Neural cell (in vitro differentiated cells): ENCODE measurements around the gene AKT1. TPM values are rescaled to one million over a fixed set of nuclear protein-coding genes. Genes with fewer than 3 reads are reported as not detected.

Experiments
- H2AFZ ChIP-seq: fragments of 200-600, 300-800 bp; sonication (generic), shearing (Covaris generic); 2 replicates; pipeline ENCODE4 v1.6.0; 2014; ENCODE audit warnings: low read depth, mild to moderate bottlenecking, antibody characterized with exemption, low read length, moderate library complexity
- H3F3A ChIP-seq: fragments of 200-600 bp; shearing (Covaris generic); 2 replicates; pipeline ENCODE4 v1.6.1; 2016; ENCODE audit warnings: mild to moderate bottlenecking, moderate library complexity, mixed read lengths, antibody characterized with exemption, low read length; ENCODE audit not compliant: insufficient read depth, poor library complexity, severe bottlenecking
- H3K27ac ChIP-seq: fragments of 200-600, 300-800 bp; sonication (generic), shearing (Covaris generic); 2 replicates; pipeline ENCODE4 v1.5.1; 2014; ENCODE audit warnings: mild to moderate bottlenecking, low read length, moderate library complexity
- H3K27me3 ChIP-seq: fragments of 300-800, 200-600 bp; sonication (generic), shearing (Covaris generic); 2 replicates; pipeline ENCODE4 v1.6.0; 2014; ENCODE audit warnings: mild to moderate bottlenecking, low read depth, low read length, moderate library complexity; ENCODE audit not compliant: insufficient read depth
- H3K36me3 ChIP-seq: fragments of 300-800, 200-600 bp; sonication (generic), shearing (Covaris generic); 2 replicates; pipeline ENCODE4 v1.5.1; 2014; ENCODE audit warnings: mild to moderate bottlenecking, antibody characterized with exemption, low read length, moderate library complexity; ENCODE audit not compliant: insufficient read depth
- H3K4me2 ChIP-seq: fragments of 300-800, 200-600 bp; sonication (generic), shearing (Covaris generic); 2 replicates; pipeline ENCODE4 v1.6.0; 2014; ENCODE audit warnings: mild to moderate bottlenecking, low read length
- H3K4me3 ChIP-seq: fragments of 300-800, 200-600 bp; sonication (generic), shearing (Covaris generic); 2 replicates; pipeline ENCODE4 v1.5.1; 2014; ENCODE audit warnings: mild to moderate bottlenecking, low read length, moderate library complexity
- H3K79me2 ChIP-seq: fragments of 200-600 bp; shearing (Covaris generic); replicated peaks from 2 replicates; pipeline ENCODE4 v1.6.0; 2014; ENCODE audit warnings: mild to moderate bottlenecking, low read length, moderate library complexity; ENCODE audit not compliant: insufficient read depth
- H3K9ac ChIP-seq: fragments of 300-800, 200-600 bp; sonication (generic), shearing (Covaris generic); 2 replicates; pipeline ENCODE4 v1.6.1; 2016; ENCODE audit warnings: mild to moderate bottlenecking, low read length, mixed read lengths
- H3K9me2 ChIP-seq: fragments of 200-600 bp; shearing (Covaris generic); 2 replicates; pipeline ENCODE4 v1.6.1; 2016; ENCODE audit warnings: mild to moderate bottlenecking, low read length, mixed read lengths; ENCODE audit not compliant: insufficient read depth
- H3K9me3 ChIP-seq: fragments of 200-600, 300-800 bp; sonication (generic), shearing (Covaris generic); 2 replicates; pipeline ENCODE4 v1.6.1; 2016; ENCODE audit warnings: mild to moderate bottlenecking, mixed run types, low read length, moderate library complexity, mixed read lengths
- H4K20me1 ChIP-seq: fragments of 200-600 bp; shearing (Covaris generic); 2 replicates; pipeline ENCODE4 v1.6.1; 2016; ENCODE audit warnings: mild to moderate bottlenecking, mixed run types; ENCODE audit not compliant: insufficient read depth
- EP300 ChIP-seq: fragments of 450-650 bp; conservative IDR thresholded peaks from 2 replicates; pipeline ENCODE4 v1.6.1; 2014; ENCODE audit warnings: antibody characterized with exemption, mild to moderate bottlenecking, moderate library complexity; ENCODE audit not compliant: poor library complexity, severe bottlenecking
- EZH2 ChIP-seq: fragments of 200-600, 300-800 bp; shearing (Covaris generic), sonication (generic); IDR thresholded peaks from 2 replicates; pipeline ENCODE4 v1.6.1; 2014; ENCODE audit warnings: antibody characterized with exemption, low read length, borderline replicate concordance, mild to moderate bottlenecking; ENCODE audit not compliant: insufficient read depth, poor library complexity, severe bottlenecking
- MXI1 ChIP-seq: fragments of 450-650 bp; conservative IDR thresholded peaks from 2 replicates; pipeline ENCODE4 v1.6.1; 2014; ENCODE audit warnings: antibody characterized with exemption, mild to moderate bottlenecking; ENCODE audit not compliant: poor library complexity, severe bottlenecking
- POLR2AphosphoS5 ChIP-seq: IDR thresholded peaks from 2 replicates; pipeline ENCODE4 v1.6.1; 2012
- RAD21 ChIP-seq: fragments of 450-650 bp; conservative IDR thresholded peaks from 2 replicates; pipeline ENCODE4 v1.6.1; 2014; ENCODE audit warnings: antibody characterized with exemption, mild to moderate bottlenecking, moderate library complexity
- SMC3 ChIP-seq: fragments of 450-650 bp; conservative IDR thresholded peaks from 2 replicates; pipeline ENCODE4 v1.6.1; 2014; ENCODE audit warnings: antibody characterized with exemption, mild to moderate bottlenecking, moderate library complexity; ENCODE audit not compliant: poor library complexity
- TAF1 ChIP-seq: IDR thresholded peaks from 2 replicates; pipeline ENCODE4 v1.6.1; 2012; ENCODE audit warnings: low read depth
- polyA plus RNA-seq: library from polyadenylated mRNA; depleted of rRNA; stranded (reverse); fragments of >200 nt; gene quantifications from 2 replicates; pipeline ENCODE4 v1.2.3, GENCODE V29; 2014
- TF ChIP-seq, protein P1 (sequence below): fragments of 450-650 bp; IDR thresholded peaks from 2 replicates; pipeline ENCODE4 v1.5.1; 2014; ENCODE audit warnings: antibody characterized with exemption, mild to moderate bottlenecking, moderate library complexity; ENCODE audit not compliant: poor library complexity, severe bottlenecking
- TF ChIP-seq, protein P2 (sequence below): IDR thresholded peaks from 2 replicates; pipeline ENCODE4 v1.6.1; 2012; ENCODE audit warnings: borderline replicate concordance

The AKT1 gene
- polyA plus RNA-seq, 1 donor from 2014 or later, result 159 TPM

- H3K36me3 ChIP-seq, result no peaks in the 10 kb centered on the region
- TF ChIP-seq EZH2 (no peak), EP300 (no peak), RAD21 (no peak), SMC3 (no peak), POLR2AphosphoS5 (no peak)
- TF ChIP-seq, protein P1, sequence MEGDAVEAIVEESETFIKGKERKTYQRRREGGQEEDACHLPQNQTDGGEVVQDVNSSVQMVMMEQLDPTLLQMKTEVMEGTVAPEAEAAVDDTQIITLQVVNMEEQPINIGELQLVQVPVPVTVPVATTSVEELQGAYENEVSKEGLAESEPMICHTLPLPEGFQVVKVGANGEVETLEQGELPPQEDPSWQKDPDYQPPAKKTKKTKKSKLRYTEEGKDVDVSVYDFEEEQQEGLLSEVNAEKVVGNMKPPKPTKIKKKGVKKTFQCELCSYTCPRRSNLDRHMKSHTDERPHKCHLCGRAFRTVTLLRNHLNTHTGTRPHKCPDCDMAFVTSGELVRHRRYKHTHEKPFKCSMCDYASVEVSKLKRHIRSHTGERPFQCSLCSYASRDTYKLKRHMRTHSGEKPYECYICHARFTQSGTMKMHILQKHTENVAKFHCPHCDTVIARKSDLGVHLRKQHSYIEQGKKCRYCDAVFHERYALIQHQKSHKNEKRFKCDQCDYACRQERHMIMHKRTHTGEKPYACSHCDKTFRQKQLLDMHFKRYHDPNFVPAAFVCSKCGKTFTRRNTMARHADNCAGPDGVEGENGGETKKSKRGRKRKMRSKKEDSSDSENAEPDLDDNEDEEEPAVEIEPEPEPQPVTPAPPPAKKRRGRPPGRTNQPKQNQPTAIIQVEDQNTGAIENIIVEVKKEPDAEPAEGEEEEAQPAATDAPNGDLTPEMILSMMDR, result no peak
- TF ChIP-seq, protein P2, sequence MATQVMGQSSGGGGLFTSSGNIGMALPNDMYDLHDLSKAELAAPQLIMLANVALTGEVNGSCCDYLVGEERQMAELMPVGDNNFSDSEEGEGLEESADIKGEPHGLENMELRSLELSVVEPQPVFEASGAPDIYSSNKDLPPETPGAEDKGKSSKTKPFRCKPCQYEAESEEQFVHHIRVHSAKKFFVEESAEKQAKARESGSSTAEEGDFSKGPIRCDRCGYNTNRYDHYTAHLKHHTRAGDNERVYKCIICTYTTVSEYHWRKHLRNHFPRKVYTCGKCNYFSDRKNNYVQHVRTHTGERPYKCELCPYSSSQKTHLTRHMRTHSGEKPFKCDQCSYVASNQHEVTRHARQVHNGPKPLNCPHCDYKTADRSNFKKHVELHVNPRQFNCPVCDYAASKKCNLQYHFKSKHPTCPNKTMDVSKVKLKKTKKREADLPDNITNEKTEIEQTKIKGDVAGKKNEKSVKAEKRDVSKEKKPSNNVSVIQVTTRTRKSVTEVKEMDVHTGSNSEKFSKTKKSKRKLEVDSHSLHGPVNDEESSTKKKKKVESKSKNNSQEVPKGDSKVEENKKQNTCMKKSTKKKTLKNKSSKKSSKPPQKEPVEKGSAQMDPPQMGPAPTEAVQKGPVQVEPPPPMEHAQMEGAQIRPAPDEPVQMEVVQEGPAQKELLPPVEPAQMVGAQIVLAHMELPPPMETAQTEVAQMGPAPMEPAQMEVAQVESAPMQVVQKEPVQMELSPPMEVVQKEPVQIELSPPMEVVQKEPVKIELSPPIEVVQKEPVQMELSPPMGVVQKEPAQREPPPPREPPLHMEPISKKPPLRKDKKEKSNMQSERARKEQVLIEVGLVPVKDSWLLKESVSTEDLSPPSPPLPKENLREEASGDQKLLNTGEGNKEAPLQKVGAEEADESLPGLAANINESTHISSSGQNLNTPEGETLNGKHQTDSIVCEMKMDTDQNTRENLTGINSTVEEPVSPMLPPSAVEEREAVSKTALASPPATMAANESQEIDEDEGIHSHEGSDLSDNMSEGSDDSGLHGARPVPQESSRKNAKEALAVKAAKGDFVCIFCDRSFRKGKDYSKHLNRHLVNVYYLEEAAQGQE, result no peak
- no peaks in the 10 kb centered on the region for H3K9me3 ChIP-seq
- H3K4me3 ChIP-seq, result no peak overlapping the region
- no peak overlapping the region for H3K9ac ChIP-seq
- H3K27me3 ChIP-seq, result no peaks in the 10 kb centered on the region
- no peaks in the 10 kb centered on the region for H3K9me2 ChIP-seq
- no peaks in the 10 kb centered on the region for H3F3A ChIP-seq
- no peak overlapping the region for H3K4me2 ChIP-seq
- H2AFZ ChIP-seq, result no peak overlapping the region
- H3K27ac ChIP-seq, result no peak overlapping the region
- H3K79me2 ChIP-seq, result peaks cover 20% of the 10 kb centered on the region
- H4K20me1 ChIP-seq, result no peaks in the 10 kb centered on the region
These were observed 38.3 kb downstream of the AKT1 start for GRCh38 chr14:104757238-104757585.

DNA sequence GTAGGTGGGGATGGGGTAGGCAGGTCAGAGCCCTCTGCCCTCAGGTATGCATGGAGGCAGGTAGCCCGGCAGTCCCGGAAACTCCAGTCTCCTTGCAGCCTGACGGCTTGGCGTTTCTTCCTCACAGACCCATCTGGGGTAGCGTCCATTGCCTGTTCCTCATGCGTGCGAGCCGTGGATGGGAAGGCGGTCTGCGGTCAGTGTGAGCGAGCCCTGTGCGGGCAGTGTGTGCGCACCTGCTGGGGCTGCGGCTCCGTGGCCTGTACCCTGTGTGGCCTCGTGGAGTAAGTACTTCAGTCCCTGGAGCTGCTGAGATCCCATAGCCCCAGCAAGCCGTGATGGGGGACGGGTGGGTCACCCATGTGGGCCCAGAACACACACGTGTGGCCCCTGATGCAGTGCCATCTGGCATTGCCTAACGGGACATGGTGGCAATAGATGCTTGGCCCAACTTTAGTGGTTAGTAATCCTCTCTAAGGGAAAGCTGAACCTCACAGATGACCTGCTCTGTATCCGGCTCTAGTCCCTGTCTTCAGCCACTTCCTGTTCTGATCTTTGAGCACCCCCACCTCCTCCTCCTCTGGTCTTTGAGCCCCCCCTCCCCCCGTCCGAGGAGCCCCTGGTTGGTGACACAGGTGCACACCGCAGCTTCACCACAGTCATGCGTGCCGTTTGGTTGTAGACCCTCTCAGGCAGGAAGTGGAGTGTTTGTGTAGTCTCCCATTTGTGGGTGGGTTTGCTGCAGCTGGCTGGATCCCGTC lies 38.9 kb downstream of the AKT1 start:
- no peaks in the 10 kb centered on the region for H3K36me3 ChIP-seq
- TF ChIP-seq TAF1, result no peak
- no peak for TF ChIP-seq EP300
- no peak for TF ChIP-seq POLR2AphosphoS5
- TF ChIP-seq, protein P2, result no peak
- no peak for TF ChIP-seq RAD21
- TF ChIP-seq SMC3, result no peak
- TF ChIP-seq, protein P1, result no peak
- no peak for TF ChIP-seq MXI1
- no peak for TF ChIP-seq EZH2
- no peak overlapping the region for H3K4me3 ChIP-seq
- no peak overlapping the region for H2AFZ ChIP-seq
- no peaks in the 10 kb centered on the region for H3F3A ChIP-seq
- H3K4me2 ChIP-seq, result no peak overlapping the region
- H4K20me1 ChIP-seq, result no peaks in the 10 kb centered on the region
- no peaks in the 10 kb centered on the region for H3K9me2 ChIP-seq
- no peaks in the 10 kb centered on the region for H3K27me3 ChIP-seq
- H3K9ac ChIP-seq, result no peak overlapping the region
- H3K9me3 ChIP-seq, result no peaks in the 10 kb centered on the region
- peaks cover 20% of the 10 kb centered on the region for H3K79me2 ChIP-seq
- no peak overlapping the region for H3K27ac ChIP-seq
